Measurements from ENCODE around the gene SPDYE1.
"Not testable (repeated sequence)": the region's sequence is repeated elsewhere in the genome, so short reads cannot be mapped to it uniquely, and the experiment has no call there.

SPDYE1 gene, protein sequence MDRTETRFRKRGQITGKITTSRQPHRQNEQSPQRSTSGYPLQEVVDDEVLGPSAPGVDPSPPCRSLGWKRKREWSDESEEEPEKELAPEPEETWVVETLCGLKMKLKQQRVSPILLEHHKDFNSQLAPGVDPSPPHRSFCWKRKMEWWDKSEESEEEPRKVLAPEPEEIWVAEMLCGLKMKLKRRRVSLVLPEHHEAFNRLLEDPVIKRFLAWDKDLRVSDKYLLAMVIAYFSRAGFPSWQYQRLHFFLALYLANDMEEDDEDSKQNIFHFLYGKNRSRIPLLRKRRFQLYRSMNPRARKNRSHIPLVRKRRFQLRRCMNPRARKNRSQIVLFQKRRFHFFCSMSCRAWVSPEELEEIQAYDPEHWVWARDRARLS

DNA sequence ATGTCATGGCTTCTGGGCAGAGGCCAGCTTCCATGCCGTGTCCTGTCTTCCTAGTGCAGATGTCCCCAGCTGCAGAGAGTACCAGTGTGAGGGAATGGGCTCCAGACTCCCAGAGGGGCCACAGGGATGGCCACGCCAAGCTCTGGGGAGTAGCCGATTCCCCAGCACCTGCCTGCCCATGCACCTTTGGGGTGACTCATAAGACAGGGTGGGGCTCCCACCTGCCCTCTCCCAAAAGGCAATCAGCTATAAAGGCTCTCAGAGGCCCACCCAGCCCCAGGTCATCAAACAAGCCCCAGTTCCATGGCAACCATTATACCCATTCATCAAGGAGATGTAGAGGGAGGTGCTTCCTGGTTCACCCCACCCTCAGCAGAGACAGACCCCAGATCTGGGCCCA lies at the start of gene SPDYE1:
SPDYE1 (plus strand) TSS at position 366 of the 400 bp plus-strand sequence. CDS start 2,053 bp downstream, outside the sequence.
- H3K36me3 ChIP-seq (replicated peaks); H3K4me3 ChIP-seq (ENCODE audit: low read depth, low read length); DNase-seq; in situ Hi-C loops (cut with HindIII; ENCODE audit: low pct_ligation_motif_present, low sequenced_read_pairs); H3K27ac ChIP-seq; H3K27me3 ChIP-seq (replicated peaks): not testable (repeated sequence)

DNA sequence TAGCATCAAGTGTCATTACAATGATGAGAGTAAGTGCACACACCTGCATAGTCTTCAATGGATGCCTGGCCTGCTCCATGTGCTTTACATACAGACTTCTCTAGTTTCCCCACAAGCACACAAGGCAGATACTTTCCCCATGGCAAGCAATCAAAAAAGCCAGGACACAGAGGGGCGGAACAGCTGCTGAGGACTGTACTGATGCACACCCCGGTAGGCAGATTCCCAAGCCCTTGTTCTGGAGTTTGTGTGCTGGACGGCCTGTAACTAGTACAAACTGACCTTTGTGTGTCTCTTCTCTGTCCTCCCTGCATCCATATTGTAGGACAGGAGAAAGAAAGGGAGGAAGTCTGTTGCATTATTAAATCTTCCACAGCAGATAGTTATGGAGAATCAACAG lies 45.7 kb upstream of the SPDYE1 start:
- Histone ChIP-seq H3K36me3 (replicated peaks) (no peaks in the 10 kb centered on the region), H3K27me3 (replicated peaks) (no peaks in the 10 kb centered on the region), H3K4me3 (ENCODE audit: low read depth, low read length) (no peak overlapping the region), H3K27ac (no peak overlapping the region)
- TF ChIP-seq, protein P1, sequence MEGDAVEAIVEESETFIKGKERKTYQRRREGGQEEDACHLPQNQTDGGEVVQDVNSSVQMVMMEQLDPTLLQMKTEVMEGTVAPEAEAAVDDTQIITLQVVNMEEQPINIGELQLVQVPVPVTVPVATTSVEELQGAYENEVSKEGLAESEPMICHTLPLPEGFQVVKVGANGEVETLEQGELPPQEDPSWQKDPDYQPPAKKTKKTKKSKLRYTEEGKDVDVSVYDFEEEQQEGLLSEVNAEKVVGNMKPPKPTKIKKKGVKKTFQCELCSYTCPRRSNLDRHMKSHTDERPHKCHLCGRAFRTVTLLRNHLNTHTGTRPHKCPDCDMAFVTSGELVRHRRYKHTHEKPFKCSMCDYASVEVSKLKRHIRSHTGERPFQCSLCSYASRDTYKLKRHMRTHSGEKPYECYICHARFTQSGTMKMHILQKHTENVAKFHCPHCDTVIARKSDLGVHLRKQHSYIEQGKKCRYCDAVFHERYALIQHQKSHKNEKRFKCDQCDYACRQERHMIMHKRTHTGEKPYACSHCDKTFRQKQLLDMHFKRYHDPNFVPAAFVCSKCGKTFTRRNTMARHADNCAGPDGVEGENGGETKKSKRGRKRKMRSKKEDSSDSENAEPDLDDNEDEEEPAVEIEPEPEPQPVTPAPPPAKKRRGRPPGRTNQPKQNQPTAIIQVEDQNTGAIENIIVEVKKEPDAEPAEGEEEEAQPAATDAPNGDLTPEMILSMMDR (IDR thresholded peaks at IDR 0.05; ENCODE audit: low read depth, low read length, missing control alignments), result no peak
- in situ Hi-C loops (cut with HindIII; ENCODE audit: low pct_ligation_motif_present, low sequenced_read_pairs), result no loop called here
- DNase-seq, result no peak

DNA sequence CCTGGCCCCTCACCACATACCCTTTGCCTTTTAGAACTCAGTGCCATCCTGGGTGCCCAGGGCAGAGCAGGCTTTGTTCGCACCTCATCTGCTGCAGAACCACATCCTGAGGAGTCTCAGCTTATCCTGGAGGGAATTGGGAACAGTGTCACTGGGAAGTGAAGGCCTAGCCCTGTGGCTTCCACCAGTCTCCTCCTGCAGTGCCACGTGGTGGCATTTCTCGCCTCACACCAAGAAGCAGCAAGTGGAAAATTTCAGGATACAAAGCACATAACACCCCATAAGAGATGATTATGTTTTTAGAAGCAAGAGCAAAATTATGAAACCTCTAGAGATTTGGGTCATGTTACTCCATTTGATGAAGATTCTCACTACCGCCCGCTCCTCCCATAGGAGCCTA lies 44.6 kb upstream of the SPDYE1 start:
- Histone ChIP-seq H3K36me3 (replicated peaks) (no peaks in the 10 kb centered on the region), H3K4me3 (ENCODE audit: low read depth, low read length) (no peak overlapping the region), H3K27ac (no peak overlapping the region), H3K27me3 (replicated peaks) (no peaks in the 10 kb centered on the region)
- TF ChIP-seq, protein P1 (IDR thresholded peaks at IDR 0.05; ENCODE audit: low read depth, low read length, missing control alignments), result no peak
- in situ Hi-C loops (cut with HindIII; ENCODE audit: low pct_ligation_motif_present, low sequenced_read_pairs), result no loop called here
- DNase-seq, result no peak

DNA sequence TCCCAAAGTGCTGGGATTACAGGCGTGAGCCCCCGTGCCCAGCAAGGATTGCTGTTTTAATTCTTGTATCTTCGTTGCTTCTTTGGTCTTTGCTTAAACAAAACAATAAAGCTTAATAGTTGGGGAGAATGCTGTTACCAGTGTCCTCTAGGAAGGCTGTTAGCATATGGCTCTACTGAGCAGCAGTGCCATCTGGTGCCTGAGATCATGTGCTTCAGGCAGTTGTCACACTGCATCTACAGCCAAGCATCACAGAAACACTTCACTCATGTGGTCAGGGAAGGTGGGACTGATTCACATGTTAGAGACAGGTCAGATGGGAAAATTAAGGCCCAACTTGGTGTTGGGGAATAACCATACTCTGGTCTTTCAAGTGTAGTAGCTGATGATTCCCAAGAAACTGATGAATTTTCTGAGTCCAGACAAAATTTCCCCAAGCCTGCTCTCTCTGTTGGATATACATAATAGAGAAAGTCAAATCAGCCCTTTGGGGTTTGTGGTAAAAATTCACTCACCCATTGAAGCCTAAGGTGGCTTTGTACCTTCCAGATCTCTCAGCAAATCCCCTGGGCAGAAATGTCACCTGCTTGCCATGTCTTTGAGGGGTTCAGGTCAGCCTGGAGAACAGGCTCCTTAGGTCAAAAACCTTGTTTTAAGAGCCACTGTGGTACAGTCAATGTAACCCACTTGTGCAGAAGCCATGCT lies 43.0 kb upstream of the SPDYE1 start:
- peak; percentile 74 for DNase-seq
- TF ChIP-seq, protein P1 (IDR thresholded peaks at IDR 0.05; ENCODE audit: low read depth, low read length, missing control alignments), result peak; percentile 78
- no peaks in the 10 kb centered on the region for H3K27me3 ChIP-seq (replicated peaks)
- no peak overlapping the region for H3K27ac ChIP-seq
- H3K4me3 ChIP-seq (ENCODE audit: low read depth, low read length), result no peak overlapping the region
- H3K36me3 ChIP-seq (replicated peaks), result no peaks in the 10 kb centered on the region
- in situ Hi-C loops (cut with HindIII; ENCODE audit: low pct_ligation_motif_present, low sequenced_read_pairs), result no loop called here

DNA sequence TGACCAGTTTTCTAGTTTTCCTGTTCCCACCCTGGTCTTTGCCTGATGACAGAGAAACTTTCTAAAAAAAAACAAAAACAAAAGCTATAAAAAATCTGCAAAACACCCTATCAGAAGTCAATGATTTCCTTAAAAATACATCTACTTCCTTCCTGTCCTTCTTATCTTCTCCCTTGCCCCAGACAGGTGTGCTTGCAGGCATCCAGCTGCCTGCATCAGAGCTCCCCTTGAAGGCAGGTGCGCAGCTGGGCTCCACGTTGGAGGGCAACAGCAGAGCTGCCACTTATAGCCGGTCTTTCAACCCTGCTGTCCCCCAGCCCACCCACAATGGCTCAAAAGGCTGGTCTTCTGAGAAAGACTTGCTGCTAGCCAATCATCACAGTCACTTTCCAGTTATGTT lies 41.7 kb upstream of the SPDYE1 start:
- in situ Hi-C loops (cut with HindIII; ENCODE audit: low pct_ligation_motif_present, low sequenced_read_pairs), result no loop called here
- Histone ChIP-seq H3K36me3 (replicated peaks) (no peaks in the 10 kb centered on the region), H3K27ac (no peak overlapping the region), H3K4me3 (ENCODE audit: low read depth, low read length) (no peak overlapping the region), H3K27me3 (replicated peaks) (no peaks in the 10 kb centered on the region)
- DNase-seq, result no peak
- TF ChIP-seq, protein P1 (IDR thresholded peaks at IDR 0.05; ENCODE audit: low read depth, low read length, missing control alignments), result no peak

DNA sequence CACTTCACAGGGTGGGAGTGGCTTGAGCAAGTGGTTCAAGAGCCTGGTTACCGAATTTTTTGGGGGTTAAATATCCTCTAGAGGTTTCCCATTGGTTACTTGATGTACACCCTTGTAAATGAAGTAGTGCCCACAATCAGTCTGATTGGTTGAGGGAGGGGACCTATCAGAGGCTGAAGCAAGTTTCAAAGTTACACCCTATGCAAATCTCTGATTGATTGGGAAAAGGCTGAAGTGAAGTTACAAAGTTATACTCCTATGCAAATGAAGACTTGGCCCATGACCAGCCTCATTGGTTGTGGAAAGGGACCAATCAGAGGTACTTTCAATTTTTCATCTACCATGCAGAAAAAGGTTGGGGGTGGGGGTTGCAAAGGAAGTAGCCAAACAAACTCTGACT lies 36.8 kb upstream of the SPDYE1 start:
- TF ChIP-seq, protein P1 (IDR thresholded peaks at IDR 0.05; ENCODE audit: low read depth, low read length, missing control alignments), result no peak
- Histone ChIP-seq H3K36me3 (replicated peaks) (no peaks in the 10 kb centered on the region), H3K27me3 (replicated peaks) (no peaks in the 10 kb centered on the region), H3K27ac (no peak overlapping the region), H3K4me3 (ENCODE audit: low read depth, low read length) (no peak overlapping the region)
- DNase-seq, result no peak
- in situ Hi-C loops (cut with HindIII; ENCODE audit: low pct_ligation_motif_present, low sequenced_read_pairs), result no loop called here

DNA sequence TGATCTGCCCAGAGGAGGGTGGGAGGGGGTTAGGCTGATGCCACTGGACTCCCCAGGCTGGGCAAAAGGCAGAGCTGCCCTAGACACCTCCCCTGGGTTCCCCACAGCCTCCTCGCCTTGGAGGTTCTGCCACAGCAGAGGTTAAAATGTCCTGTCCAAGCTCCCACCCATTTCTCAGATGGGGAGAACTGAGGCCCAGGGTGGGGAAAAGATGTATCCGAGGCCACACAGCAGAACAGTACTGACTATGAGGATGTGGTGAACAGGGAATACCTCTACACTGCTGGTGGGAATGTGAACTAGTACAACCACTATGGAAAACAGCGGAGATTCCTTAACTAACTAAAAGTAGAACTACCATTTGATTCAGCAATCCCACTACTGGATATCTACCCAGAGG lies 31.3 kb upstream of the SPDYE1 start:
- H3K27ac ChIP-seq; H3K4me3 ChIP-seq (ENCODE audit: low read depth, low read length); in situ Hi-C loops (cut with HindIII; ENCODE audit: low pct_ligation_motif_present, low sequenced_read_pairs); H3K36me3 ChIP-seq (replicated peaks); H3K27me3 ChIP-seq (replicated peaks); DNase-seq: not testable (repeated sequence)

DNA sequence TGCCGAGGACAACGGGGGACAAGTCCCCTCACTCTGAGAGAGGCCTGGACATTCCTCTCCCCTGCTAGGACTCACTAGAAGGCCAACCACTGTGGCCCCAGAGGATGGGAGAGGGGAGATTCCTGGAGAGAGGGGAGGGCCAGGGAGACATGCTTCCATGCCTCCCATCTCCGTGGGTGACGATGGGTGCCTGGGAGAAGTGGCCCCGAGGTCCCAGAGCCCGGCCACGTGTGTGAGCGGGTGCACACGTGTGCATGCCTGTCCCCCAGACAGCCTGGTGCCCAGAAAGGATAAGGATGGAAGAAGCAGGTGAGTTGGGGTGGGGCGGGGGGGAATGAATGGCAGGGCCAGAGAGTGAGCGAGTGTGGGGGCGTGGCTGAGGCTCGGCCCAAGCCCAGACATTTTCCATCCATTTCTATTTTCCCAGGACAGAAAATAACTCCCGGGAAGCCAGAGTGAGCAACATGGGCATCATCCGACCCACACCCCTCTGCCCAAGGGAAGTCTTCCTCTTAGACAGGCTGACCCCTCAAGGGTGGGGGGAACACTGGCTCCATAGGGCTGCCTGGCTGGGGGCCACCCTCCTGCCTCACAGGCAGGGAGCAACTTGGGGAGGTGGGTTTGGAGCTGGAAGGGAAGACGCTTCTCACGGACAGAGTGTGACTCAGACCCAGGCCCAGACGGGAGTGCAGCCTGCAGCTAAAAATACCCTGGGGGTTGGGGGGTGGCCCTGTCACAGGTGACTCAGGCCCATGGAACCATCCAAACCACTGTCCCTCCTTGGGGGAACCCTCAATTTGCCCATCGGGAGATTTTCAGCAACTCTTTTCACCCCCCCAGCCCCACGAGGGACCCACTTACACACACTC lies 29.3 kb upstream of the SPDYE1 start:
- in situ Hi-C loops (cut with HindIII; ENCODE audit: low pct_ligation_motif_present, low sequenced_read_pairs), result not testable (repeated sequence)

More for the DNA sequence above, 29.3 kb upstream of the SPDYE1 start:
- H3K27me3 ChIP-seq (replicated peaks); H3K27ac ChIP-seq; H3K4me3 ChIP-seq (ENCODE audit: low read depth, low read length); H3K36me3 ChIP-seq (replicated peaks): not testable (repeated sequence)
- DNase-seq, result peak; percentile 21
